HCT116 (cell line): ENCODE data around the gene WNK2.

Experiments used
- ATF3 ChIP-seq: IDR thresholded peaks from 2 replicates; pipeline ENCODE4 v1.6.1; 2012
- CEBPB ChIP-seq: IDR thresholded peaks from 2 replicates; pipeline ENCODE4 v1.6.1; 2012; ENCODE audit warnings: low read depth
- CTCF ChIP-seq, 3 experiments: fragments of 200-600 bp in 1 of 3; sonication (generic) in 1 of 3; IDR thresholded peaks in 2 of 3; conservative IDR thresholded peaks in 1 of 3; 2 replicates each; pipeline ENCODE4 v1.5.1; 2012 to 2017; ENCODE audit warnings: low read depth in 2 of 3, low read length in 2 of 3, antibody characterized with exemption in 1 of 3, borderline replicate concordance in 1 of 3, control low read depth in 1 of 3, mild to moderate bottlenecking in 1 of 3, mixed read lengths in 1 of 3, mixed run types in 1 of 3, moderate library complexity in 1 of 3; ENCODE audit not compliant: insufficient read depth in 1 of 3
- EZH2phosphoT487 ChIP-seq: fragments of 200-600 bp; IDR thresholded peaks from 2 replicates; pipeline ENCODE4 v1.6.1; 2018; ENCODE audit warnings: antibody characterized with exemption, borderline replicate concordance
- POLR2A ChIP-seq: IDR thresholded peaks from 2 replicates; pipeline ENCODE4 v1.7.0; 2011; ENCODE audit warnings: borderline replicate concordance; ENCODE audit not compliant: insufficient read depth, insufficient read length; ENCODE audit errors: extremely low read depth
- REST ChIP-seq: IDR thresholded peaks from 2 replicates; pipeline ENCODE4 v1.6.1; 2012; ENCODE audit warnings: low read depth
- ZNF274 ChIP-seq: fragments of 200-500 bp; sonication (Bioruptor generic); IDR thresholded peaks from 2 replicates; pipeline ENCODE4 v1.6.1; 2014; ENCODE audit warnings: mild to moderate bottlenecking, low read depth, low read length, inconsistent platforms

GRCh38 chr9:93257808-93258331, 73.9 kb downstream of the WNK2 start:
- TF ChIP-seq EZH2phosphoT487 (no peak), POLR2A (no peak), CTCF (IDR thresholded peaks at IDR 0.05 in 2 of 3, conservative IDR thresholded peaks at IDR 0.05 in 1 of 3; ENCODE audit: borderline replicate concordance in 1 of 3, insufficient read depth in 1 of 3, low read depth in 2 of 3, low read length in 2 of 3) (no peak), CEBPB (no peak), ATF3 (no peak), REST (no peak), ZNF274 (no peak)
